HG03175 (cell line): ENCODE data around the gene ABAT.
"Not testable (repeated sequence)": the region's sequence is repeated elsewhere in the genome, so short reads cannot be mapped to it uniquely, and the experiment has no call there.

ENCODE experiments used
- ATAC-seq: cut with Tn5 transposase; IDR thresholded peaks from one replicate; pipeline ENCODE4 v1.9.1; 2021; ENCODE audit warnings: mild to moderate bottlenecking, moderate library complexity; ENCODE audit not compliant: unreplicated experiment

The ABAT gene

GRCh38 chr16:8774208-8774607 is 99.8 kb downstream of the ABAT start:
- no peak for ATAC-seq

- ATAC-seq: no peak
Observed at GRCh38 chr16:8775359-8775758, 100.9 kb downstream of the ABAT start.

GRCh38 chr16:8776129-8776584 is 101.7 kb downstream of the ABAT start:
- no peak for ATAC-seq

- ATAC-seq: no peak
Observed at GRCh38 chr16:8777217-8777616, 102.8 kb downstream of the ABAT start.

- no peak for ATAC-seq
Observed at GRCh38 chr16:8781797-8782196, 107.4 kb downstream of the ABAT start.

- no peak for ATAC-seq
Observed at GRCh38 chr16:8782673-8783072, 108.3 kb downstream of the ABAT start.

GRCh38 chr16:8785408-8785807 is 111.0 kb downstream of the ABAT start:
- ATAC-seq: no peak

- ATAC-seq: not testable (repeated sequence)
Observed at GRCh38 chr16:8786316-8786715, 111.9 kb downstream of the ABAT start.

- ATAC-seq: no peak
Observed at GRCh38 chr16:8788578-8789172, 114.3 kb downstream of the ABAT start.

- ATAC-seq: no peak
Observed at GRCh38 chr16:8795091-8795490, 120.7 kb downstream of the ABAT start.

GRCh38 chr16:8795818-8796217 is 121.4 kb downstream of the ABAT start:
- ATAC-seq: no peak

GRCh38 chr16:8796469-8797363 is 122.3 kb downstream of the ABAT start:
- peak; percentile 2 for ATAC-seq

- ATAC-seq: peak; percentile 93
Observed at GRCh38 chr16:8797364-8798173, 123.2 kb downstream of the ABAT start, which contains the start of the genes PMM2 and TMEM186. PMM2 (plus strand) TSS chr16:8797839; CDS start chr16:8797883, 44 bp downstream. TMEM186 (minus strand) TSS chr16:8797639; CDS start chr16:8797614, 25 bp downstream.

GRCh38 chr16:8798174-8798527 is 123.7 kb downstream of the ABAT start:
- no peak for ATAC-seq

GRCh38 chr16:8798535-8799157 is 124.2 kb downstream of the ABAT start:
- ATAC-seq: no peak

- ATAC-seq: no peak
Observed at GRCh38 chr16:8801701-8802100, 127.3 kb downstream of the ABAT start.

GRCh38 chr16:8803733-8804132 is 129.3 kb downstream of the ABAT start:
- ATAC-seq: not testable (repeated sequence)

GRCh38 chr16:8804313-8804712 is 129.9 kb downstream of the ABAT start:
- ATAC-seq: no peak

- no peak for ATAC-seq
Observed at GRCh38 chr16:8806272-8806983, 132.0 kb downstream of the ABAT start.

- ATAC-seq: no peak
Observed at GRCh38 chr16:8807189-8807588, 132.8 kb downstream of the ABAT start.
